ENCODE results near the gene ABHD13.

GRCh38 chr13:108278466-108278865, 60.3 kb downstream of the ABHD13 start:
- no peak for TF ChIP-seq CTCF (IDR thresholded peaks at IDR 0.05)
- TF ChIP-seq EP300 (IDR thresholded peaks at IDR 0.05) = no peak
